ENCODE data around the gene ERICH2.
A peak's percentile ranks its signal among the peaks of the same experiment; 100 is the strongest.

Gene ERICH2

DNA sequence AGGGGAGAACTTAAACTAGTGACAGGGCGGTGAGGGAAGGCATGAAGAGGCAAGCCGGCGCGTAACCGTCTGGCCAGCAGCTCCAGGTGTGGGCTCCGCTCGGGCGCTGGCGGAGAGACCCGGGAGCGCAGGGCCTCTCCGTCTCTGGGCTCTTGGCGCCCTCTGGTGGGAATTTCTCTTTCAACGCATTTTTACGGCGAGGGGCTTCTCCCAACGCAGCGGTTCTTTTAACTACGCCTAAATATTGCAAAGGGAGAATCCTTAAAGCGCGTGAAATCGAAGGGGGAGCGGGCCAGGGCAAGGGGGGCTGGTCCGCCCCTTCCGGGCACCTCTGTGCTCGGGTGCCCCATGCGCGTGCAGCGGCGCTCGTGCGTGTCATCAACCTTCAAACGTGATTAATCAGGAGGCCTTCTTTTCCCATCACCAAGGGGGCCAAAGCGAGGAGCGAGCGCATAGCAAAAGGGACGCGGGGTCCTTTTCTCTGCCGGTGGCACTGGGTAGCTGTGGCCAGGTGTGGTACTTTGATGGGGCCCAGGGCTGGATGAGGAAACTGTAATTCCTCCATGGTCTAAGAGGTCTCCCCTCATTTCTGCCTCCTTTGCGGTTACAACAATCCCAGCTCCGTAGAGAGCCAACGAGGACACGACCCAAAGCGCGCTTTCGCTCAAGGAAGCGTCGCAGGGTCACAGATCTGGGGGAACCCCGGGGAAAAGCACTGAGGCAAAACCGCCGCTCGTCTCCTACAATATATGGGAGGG, 45.7 kb downstream of the ERICH2 start:
- peak; percentile 70 for TF ChIP-seq CTCF (IDR thresholded peaks at IDR 0.05)

- no peak for TF ChIP-seq CTCF (IDR thresholded peaks at IDR 0.05)
Measured at GRCh38 chr2:170816504-170817092, 46.4 kb downstream of the ERICH2 start, which contains the start of gene GAD1. TSS of gene GAD1 (plus strand) at chr2:170816887. CDS start at chr2:170818592, 1,705 bp downstream.

- TF ChIP-seq CTCF (IDR thresholded peaks at IDR 0.05): no peak
Measured at GRCh38 chr2:170817093-170818035, 47.2 kb downstream of the ERICH2 start.

GRCh38 chr2:170818036-170818751, 48.0 kb downstream of the ERICH2 start:
- no peak for TF ChIP-seq CTCF (IDR thresholded peaks at IDR 0.05)

DNA sequence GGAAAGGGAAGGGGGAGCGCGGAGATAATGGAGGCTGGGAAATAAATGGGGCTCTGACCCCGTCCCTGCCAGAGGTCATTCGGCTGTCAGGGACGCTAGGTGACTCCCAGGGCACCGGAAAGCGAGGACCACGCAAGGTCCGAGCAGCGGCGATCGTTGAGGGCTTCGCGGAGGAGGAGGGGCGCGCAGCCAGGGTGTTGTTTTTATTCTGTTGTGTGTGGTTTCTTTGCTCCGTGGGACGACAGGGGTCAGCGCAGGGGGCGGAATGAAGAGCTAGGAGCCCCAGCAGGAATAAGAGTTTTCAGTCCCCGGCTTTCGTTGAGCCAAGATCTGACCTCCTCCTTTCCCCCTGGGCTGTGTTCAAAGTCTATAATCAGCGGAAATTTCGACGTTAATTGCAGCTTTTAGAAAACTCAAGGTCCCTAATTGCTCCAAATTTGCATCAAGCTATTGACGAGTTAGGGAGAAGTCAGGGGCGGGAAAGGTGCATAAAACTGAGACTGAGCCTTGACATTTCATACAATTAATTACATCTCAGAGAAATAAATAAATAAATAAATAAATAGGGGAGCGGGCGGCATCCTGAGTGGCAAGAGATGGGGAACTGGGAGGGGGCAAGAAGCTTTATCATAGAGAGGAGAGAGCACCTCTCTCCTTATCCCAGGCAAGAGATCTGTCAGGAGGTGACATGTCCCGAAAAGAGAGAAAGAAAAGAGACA, 48.7 kb downstream of the ERICH2 start:
- TF ChIP-seq CTCF (IDR thresholded peaks at IDR 0.05): no peak

- no peak for TF ChIP-seq CTCF (IDR thresholded peaks at IDR 0.05)
Measured at GRCh38 chr2:170819680-170820664, 49.8 kb downstream of the ERICH2 start.

Data from LNCAP (cell line).